HL-60/S4 treated with phorbol 12-myristate 13-acetate at 8.2 ng/mL for 4 days and 3 days (cell line): Measurements from ENCODE around the gene PMM1.
"Not testable (repeated sequence)": the region's sequence is repeated elsewhere in the genome, so short reads cannot be mapped to it uniquely, and the experiment has no call there.

ENCODE experiments used
- in situ Hi-C: fragments of 300-500 bp; cut with MboI; formaldehyde crosslinking; loops from 2 replicates; pipeline ENCODE4 v1.15.0; 2022; ENCODE audit warnings: low sequenced_read_pairs

PMM1 gene

DNA sequence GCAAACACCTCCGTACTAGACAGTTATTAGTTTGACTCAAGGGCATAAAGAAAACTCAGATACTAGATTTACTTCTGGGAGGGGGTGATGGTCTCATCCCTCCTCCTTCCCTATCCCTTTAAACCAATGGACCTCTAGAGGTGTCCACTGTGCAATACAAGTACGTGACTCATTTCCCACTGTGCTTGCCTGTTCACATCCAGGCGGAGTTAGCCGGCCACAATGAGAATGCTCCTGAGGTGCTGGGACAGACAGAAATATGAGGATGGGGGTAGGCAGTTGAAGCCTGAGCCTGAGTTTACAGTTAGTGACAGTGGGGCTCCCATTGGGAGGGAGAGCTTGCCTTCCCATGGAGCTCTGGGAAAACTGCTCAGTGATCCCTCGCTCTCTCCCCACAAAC is 8.4 kb upstream of the PMM1 start:
- in situ Hi-C loops, result no loop called here

DNA sequence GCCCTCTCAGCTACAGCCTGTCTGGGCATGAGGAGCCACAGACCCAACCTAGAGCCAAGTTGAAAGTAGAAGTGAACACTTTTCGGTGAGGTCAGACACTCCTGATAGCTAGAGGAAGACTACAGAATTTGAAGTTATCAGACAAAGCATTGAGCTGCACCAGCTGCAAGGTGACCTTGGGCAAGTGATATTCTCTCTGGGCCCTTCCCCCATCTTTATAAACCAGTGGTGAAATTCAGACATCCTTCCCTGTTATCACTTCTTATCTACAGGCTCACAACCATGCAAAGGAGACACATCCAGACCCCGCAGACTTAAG is 8.0 kb upstream of the PMM1 start:
- in situ Hi-C loops, result no loop called here

DNA sequence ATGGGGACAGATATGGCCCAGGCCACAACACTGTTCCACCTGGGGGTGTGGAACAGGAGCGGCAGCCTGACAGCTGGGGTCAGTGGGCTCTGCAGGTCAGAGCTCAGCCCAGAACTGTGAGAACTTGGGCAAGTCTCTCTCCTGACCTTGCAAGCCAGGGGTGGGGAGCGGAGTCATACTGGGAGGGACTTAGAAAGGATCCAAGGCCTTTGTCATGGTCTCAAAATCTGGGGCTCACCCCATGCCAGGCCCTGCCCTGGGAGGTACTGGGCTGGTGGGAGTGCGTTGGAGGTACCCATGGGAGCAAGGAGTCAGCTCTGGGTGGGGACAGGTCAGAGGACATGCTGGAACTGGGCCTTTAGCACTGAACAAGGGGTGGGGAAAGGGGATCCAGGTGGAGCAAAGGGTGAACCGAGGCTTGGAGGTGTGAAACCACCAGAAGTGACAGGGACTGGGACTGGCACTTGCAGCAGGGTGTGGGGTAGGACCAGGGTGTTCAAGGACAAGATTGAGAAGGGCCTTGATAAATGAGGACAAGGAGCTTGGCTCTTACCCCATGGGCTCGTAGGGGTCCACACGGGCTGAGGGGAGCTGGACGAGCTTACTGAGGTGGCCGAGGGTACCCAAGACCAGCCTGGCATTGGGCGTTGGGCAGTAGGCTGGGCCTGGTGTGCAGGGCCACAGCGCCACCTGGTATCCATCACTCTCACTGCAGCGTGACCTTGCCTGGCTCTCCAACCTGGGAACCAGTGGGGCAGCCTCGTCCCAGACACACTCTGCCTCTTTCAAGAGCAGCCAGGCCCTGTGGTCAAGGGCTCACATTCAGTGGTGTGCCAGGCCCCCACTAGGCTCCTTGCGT is 7.4 kb upstream of the PMM1 start:
- in situ Hi-C loops, result no loop called here

DNA sequence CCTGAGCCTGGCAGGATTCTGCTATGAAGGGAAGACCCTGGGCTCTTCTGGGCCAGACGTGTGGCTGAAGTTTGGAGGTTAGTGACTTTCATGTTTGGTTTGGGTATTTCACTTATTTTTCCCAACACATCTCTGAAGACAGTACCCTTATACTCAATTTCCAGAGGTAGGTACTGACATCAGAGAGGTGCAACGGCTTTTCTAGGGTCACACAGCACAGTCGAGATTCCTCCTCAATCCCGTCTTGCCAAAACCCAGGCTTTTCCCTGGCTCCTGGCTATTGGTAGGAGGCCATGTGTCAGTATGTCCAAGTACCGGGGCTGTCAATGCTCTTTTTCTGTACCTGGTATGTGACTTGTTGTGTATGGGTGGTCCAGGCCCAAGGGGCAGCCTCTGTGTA is 6.1 kb upstream of the PMM1 start:
- in situ Hi-C loops, result no loop called here

DNA sequence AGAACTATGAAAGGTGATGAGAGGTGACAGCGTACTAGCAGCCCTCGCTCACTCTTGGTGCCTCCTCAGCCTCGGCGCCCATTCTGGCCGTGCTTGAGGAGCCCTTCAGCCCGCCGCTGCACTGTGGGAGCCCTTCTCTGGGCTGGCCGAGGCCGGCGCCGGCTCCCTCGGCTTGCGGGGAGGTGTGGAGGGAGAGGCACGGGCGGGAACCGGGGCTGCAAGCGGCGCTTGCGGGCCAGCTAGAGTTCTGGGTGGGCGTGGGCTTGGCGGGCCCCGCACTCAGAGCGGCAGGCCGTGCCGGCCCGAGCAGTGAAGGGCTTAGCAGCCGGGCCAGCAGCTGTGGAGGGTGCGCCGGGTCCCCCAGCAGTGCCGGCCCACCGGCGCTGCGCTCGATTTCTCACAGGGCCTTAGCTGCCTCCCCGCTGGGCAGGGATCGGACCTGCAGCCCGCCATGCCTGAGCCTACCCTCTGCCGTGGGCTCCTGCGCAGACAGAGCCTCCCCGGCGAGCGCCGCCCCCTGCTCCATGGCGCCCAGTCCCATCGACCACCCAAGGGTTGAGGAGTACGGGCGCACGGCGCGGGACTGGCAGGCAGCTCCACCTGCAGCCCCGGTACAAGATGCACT is 3.8 kb upstream of the PMM1 start:
- in situ Hi-C loops, result not testable (repeated sequence)

DNA sequence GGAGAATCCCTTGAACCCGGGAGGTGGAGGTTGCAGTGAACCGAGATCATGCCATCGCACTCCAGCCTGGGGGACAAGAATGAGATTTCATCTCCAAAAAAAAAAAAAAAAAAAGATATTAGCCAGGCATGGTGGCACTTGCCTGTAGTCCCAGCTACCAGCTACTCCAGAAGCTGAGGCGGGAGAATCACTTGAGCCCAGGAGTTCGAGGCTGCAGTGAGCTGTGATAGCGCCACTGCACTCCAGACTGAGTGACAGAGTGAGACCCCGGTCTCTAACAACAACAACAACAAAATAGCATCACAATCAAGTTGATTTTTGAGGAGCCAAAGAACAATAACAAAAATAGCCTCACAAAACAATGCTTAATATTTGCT is 2.3 kb downstream of the PMM1 start:
- in situ Hi-C loops, result no loop called here

DNA sequence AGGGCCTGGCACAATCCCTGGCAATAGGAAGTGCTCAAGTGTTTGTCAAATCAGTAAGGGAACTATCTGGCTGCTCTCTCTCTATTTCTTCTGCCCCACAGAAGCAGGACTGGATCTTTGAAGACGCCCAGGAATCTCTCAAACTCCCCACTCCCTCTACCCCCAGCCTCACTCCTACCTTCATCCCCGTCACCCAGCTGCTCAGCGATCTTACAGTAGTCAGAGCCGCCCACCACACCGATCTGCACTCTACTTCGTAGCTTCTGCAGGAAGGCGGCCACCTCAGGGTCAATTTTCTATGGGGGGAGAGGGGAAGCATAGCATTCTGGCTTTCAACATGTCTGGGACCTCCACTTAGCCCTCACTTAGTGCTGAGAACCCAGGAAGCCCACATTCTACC is 3.7 kb downstream of the PMM1 start:
- in situ Hi-C loops, result no loop called here

DNA sequence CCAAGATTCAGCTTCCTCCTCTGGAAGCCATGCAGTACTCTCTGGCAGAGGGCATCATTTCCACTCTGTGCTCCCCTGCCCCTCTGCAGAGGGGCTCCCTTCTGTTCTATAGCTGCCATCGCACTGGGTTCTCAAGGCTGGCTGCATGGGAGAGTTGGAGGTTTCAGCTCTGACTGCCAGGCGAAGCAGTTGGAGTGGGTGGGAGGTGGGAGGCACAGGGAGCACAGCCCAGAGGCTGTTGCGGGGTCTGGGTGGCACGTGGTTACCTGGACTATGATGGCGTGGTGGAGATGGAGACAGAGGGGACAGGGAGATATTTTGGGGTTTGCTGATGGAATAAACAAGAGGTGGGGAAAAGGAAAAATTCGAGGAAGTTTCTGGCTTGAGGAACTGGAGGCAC is 4.8 kb downstream of the PMM1 start:
- in situ Hi-C loops, result no loop called here

DNA sequence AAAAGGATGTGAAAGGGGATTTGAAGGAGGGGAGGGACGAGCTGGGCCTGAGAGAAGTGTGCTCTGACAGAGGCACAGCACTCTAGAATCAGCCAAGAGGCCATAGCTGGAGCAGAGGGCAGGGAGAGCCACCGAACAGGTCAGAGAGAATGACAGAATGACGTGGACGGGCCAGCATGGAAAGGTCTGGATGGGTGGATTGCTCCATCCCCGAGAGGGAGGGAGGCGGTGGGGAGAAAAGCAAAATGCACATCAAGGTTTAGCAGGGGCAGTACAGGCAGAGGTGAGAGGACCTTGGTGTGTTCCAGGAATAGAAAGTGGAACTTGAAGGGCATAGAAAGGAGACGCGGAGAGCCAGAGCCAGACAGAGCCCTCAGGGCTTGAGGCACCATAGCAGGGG is 6.9 kb downstream of the PMM1 start:
- in situ Hi-C loops, result no loop called here

DNA sequence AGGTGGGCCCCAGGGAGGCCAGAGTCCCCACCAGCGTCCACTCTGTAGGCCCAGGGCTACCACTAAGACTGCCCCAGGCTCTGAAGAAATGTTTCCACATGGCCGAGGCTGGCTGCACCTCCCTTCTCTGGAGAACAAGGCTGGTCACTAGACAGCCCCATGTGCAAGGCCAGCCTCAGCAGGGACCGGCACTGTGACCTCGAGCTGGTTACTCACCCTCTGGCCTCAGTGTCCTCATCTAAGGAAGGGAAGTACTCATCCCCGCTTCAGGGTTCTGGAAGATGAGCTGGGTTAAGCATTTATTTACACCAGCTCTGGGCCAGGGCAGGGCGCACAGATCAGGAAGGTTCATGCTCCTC is 9.7 kb downstream of the PMM1 start:
- in situ Hi-C loops, result no loop called here

DNA sequence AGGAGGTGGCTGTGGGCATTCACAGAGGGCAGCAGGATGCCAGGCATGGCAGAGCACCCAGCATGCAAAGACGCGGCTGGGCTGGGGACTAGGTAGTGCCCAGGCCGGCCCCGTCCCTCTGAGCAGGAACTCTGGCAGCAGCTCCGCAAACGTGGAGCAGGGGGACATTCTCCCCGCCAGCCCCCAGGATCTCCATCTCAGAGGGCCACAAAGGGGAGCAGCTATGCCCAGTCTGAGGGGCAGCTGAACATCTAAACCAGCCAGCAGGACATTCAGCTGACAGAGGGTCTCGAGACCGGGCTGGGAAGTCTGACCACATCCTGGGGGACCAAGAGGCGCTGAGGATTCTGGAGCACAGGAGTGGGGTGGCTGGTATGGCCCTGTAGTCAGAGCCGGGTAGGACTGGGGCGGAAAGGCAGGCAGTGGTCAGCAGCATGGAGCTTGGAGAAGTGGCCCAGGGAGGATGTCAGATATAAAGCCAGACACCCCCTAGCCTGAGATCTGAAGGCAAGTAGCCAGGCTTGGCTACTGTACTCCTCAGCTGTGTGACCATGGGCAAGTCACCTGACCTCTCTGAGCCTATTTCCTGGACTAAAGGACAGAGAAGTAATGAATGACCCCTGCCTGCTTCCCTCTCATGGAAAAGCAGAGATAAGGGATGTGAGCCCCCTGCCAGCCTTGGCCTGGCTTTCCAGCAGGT is 10.2 kb downstream of the PMM1 start:
- in situ Hi-C loops, result no loop called here

DNA sequence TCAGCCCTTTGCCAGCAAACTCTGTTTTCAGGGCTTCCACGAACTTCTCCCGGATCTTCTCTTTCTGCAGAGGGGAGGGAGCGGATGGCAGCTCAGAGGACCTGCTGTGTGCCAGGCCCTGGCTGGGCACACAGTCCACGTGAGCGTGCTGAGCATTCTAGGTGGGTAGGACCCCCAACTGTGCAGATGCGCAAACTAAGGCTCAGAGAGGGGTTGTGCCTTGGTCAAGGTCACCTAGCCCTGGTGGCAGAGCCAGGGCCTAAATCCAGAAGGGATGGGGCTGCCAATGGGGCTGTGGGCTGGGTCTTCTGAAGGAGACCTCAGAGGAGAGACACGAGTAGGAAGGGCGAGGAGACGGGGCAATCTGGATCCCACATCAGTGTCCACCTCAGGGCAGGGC is 10.8 kb downstream of the PMM1 start:
- in situ Hi-C loops, result no loop called here

DNA sequence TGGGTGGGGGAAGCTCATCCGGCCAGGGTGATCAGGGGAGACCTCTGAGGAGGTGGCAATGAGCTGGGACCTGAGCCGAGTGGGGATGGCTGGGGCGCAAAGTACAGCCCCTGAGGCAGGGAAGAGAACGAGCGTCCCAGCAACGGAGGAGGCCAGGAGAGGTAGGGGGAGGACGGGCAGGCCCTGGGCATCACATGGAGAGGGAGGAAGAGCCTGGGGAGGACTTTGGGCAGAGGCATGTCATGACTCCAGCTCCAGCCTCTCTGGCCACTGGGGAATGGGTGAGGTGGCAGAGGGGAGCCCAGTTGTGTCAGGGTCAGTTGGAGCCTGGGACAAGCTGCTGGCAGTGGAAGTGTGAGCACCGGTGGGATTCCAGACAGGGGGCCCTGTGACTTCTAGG is 11.5 kb downstream of the PMM1 start:
- in situ Hi-C loops, result no loop called here

DNA sequence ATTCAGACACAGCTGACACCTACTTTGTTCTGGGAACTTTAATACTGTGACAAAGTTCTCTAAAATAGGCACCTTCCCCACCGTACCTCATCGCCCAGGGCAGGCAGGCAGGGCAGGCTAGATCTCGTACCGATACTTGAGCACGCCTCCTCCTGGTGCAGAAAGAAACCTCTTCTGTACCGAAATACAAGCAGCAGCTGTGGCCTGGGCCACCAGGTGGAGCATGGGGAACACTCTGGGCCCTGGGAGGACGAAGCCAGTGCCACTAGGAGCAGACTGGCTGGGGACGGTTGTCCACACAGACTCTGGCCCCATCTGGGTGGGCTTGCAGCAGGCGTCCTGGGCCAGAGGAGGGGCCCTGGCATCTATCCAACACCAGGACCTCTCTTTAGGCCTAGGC is 12.8 kb downstream of the PMM1 start:
- in situ Hi-C loops, result no loop called here

DNA sequence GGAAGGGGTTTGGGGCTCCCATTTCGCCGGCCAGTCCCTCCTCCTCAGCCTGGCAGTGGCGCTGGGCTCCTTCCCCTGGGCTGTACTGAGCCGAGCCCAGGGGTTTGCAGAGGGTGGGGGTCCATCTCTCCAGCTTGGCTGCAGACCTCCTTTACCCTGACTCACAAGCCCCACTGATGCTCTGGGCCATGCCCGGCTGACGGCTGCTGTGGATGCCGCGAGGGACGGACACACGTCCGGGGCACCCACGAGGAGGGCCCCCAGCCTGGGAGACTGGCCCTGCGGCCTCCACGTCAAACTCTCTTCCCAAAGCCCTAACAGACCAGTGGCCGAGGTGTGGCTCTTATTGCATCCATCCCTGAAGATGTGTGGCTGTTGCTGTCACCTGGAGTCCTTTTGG is 14.1 kb downstream of the PMM1 start:
- in situ Hi-C loops, result no loop called here

DNA sequence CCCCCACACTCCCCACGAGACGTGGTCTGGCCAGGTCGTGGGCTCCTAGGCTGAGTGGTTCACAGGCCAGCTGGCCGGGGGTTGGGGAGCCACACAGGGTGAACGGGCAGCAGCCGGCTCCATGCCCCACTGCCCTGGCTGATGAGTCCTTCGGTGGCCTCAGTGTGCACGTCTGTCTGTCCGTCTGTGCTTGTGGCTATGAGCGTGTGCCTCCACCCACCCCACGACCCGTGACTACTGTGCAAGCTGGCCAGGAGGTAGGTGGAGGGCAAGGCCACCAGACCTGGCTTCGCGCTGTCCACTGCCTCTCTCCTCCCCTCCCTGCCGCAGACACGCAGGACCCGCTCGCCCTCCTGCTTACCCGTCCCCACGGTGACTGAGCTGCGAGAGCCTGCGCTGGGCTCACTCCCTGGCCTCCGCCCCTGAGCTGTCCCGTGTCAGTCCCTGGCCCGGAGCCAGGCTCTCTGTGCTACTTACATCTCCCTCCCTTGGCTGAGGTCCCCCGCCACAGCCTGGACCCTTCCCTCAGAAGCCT is 14.7 kb downstream of the PMM1 start:
- in situ Hi-C loops, result no loop called here

DNA sequence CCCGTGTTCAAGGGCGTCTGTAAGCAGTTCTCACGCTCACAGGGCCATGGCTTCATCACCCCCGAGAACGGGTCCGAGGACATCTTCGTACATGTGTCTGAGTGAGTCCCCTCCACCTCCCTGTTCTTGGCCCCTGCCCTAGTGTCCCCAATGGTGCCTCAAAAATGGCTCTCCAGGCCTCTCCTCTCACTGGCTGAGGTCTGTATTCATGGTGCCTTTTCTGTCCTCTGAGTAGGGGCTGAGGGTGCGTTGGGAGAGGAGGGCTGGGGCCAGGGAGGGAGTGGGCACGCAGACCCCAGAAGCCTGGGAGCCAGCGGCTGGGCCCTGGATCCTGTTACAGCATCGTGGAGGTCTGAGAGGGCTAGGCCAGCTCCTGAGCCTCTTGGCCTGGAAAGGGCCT is 16.0 kb downstream of the PMM1 start:
- in situ Hi-C loops, result no loop called here

DNA sequence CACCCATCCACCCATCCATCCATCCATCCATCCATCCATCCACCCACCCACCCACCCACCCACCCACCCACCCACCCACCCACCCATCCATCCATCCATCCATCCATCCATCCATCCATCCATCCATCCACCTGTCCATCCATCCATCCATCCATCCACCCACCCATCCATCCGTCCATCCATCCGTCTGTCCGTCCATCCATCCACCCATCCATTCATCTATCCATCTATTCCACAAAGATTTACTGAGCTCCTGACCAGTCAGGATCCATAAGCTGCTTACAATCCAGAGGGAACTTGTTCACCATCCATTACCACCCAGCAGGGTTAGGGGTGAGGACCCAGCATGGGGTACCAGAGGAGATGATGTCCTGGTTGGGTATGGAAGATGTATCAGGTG is 17.3 kb downstream of the PMM1 start:
- in situ Hi-C loops, result not testable (repeated sequence)

DNA sequence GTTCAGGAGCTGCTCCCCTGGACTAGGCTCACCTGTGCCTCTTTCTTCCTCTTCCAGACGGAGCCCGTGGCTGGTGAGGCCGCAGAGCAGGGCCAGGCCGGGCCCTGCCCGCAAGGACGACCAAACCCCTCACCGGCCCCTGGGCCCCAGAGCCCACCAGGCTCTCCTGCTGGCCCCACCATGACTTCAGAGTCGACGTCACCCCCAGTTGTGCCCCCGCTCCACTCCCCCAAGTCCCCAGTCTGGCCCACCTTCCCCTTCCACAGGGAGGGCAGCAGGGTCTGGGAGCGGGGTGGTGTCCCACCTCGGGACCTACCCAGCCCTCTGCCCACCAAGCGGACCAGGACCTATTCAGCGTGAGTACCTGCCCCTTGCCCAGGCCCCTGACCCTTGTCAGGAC is 17.9 kb downstream of the PMM1 start:
- in situ Hi-C loops, result no loop called here

DNA sequence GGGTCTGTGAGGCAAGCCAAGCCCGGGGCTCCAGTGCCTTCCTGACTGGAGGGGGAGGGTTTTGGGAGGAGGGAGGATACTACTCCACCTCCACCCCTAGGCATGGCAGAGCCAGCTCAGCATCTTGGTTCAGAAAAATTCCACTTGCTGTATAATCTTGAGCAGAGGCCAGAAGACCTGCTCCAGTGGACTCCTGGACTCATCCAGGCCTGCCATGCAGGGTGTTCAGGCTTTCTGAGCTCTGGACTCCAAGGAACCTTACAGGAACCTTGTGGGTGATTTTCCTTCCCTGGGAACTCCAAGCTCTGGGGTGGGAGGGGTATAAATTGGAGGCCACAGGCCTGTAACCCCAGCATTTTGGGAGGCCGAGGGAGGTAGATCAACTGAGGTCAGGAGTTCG is 19.4 kb downstream of the PMM1 start:
- in situ Hi-C loops, result no loop called here

DNA sequence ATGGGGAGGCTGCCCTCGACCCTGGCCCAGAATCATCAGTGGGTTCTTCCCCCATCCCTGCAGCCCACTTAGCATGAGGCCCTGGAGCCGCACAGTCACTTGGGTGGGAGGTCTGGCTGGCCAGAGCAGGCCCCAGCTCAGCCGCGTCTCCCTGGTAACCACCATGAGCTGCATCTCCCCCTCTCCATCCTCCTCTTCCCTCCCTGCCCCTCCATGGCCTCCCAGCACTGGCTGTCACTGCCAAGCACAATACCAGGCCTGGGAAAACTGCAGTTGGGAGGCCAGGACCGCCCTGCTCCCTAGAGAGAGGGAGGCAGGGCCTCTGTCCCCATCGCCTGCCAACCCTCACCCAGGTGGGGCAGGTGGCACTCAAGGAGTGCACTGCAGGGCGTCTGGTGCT is 20.8 kb downstream of the PMM1 start:
- in situ Hi-C loops, result no loop called here

DNA sequence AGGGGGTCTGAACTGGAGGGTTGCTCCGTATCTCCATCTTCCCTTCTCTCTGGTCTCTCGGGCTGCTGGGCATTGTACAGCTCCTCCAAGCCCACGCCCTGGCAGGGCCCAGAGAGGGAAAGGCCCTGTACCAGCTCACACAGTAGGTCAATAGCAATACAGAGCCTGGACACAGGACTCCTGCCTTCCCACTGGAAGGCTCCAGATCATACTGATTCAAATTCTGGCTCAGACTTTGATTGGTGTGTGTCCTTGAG is 22.2 kb downstream of the PMM1 start:
- in situ Hi-C loops, result no loop called here
